ENCODE data around the gene LHX8. TPM values are rescaled to one million over a fixed set of nuclear protein-coding genes. Genes with fewer than 3 reads are reported as not detected.
"Not testable (repeated sequence)": the region's sequence is repeated elsewhere in the genome, so short reads cannot be mapped to it uniquely, and the experiment has no call there.

The LHX8 gene
- polyA plus RNA-seq, 6 donors from 2014 or later = not detected

GRCh38 chr1:75136921-75137641 lies 2.9 kb downstream of the LHX8 start:
- peaks cover 62 to 73% (median 65%) of the 10 kb centered on the region in 3 donors for H3K27me3 Mint-ChIP-seq
- peak overlapping the region in 3 of 8 donors; percentile 16 to 48 (median 26) for H3K4me3 Mint-ChIP-seq
- H3K27ac Mint-ChIP-seq = no peak overlapping the region
- no peak for DNase-seq
- no peak for ATAC-seq (ENCODE audit: low read depth in 2 of 2)
- H3K36me3 Mint-ChIP-seq = peaks cover 0 to 9% of the 10 kb centered on the region in 2 donors
- H3K9me3 Mint-ChIP-seq = peaks cover under 1 to 14% (median 4%) of the 10 kb centered on the region in 7 donors
- peaks cover 11 to 20% (median 15%) of the 10 kb centered on the region in 3 donors for H3K4me1 Mint-ChIP-seq

GRCh38 chr1:75152092-75152491 lies 17.9 kb downstream of the LHX8 start:
- Mint-ChIP-seq H3K27ac (no peak overlapping the region), H3K4me3 (no peak overlapping the region), H3K4me1 (no peaks in the 10 kb centered on the region), H3K27me3 (no peaks in the 10 kb centered on the region), H3K36me3 (no peaks in the 10 kb centered on the region), H3K9me3 (peaks cover 0 to 7% (median 3%) of the 10 kb centered on the region in 7 donors)
- no peak for ATAC-seq (ENCODE audit: low read depth in 2 of 2)
- DNase-seq = no peak

GRCh38 chr1:75159154-75159553 lies 25.0 kb downstream of the LHX8 start:
- peaks cover 0 to 8% (median 6%) of the 10 kb centered on the region in 3 donors for H3K27me3 Mint-ChIP-seq
- no peak for DNase-seq
- H3K4me1 Mint-ChIP-seq = no peaks in the 10 kb centered on the region
- H3K4me3 Mint-ChIP-seq = no peak overlapping the region
- H3K27ac Mint-ChIP-seq = no peak overlapping the region
- peaks cover 0 to 4% (median 0%) of the 10 kb centered on the region in 7 donors for H3K9me3 Mint-ChIP-seq
- H3K36me3 Mint-ChIP-seq = no peaks in the 10 kb centered on the region
- ATAC-seq (ENCODE audit: low read depth in 2 of 2) = no peak

GRCh38 chr1:75165264-75165663 lies 31.1 kb downstream of the LHX8 start:
- ATAC-seq (ENCODE audit: low read depth in 2 of 2) (no peak), DNase-seq (no peak)
- Mint-ChIP-seq H3K9me3 (peaks cover 0 to 9% (median 2%) of the 10 kb centered on the region in 7 donors), H3K27me3 (peaks cover 0 to 2% (median under 1%) of the 10 kb centered on the region in 3 donors), H3K36me3 (no peaks in the 10 kb centered on the region), H3K27ac (no peak overlapping the region), H3K4me3 (no peak overlapping the region), H3K4me1 (no peaks in the 10 kb centered on the region)

GRCh38 chr1:75166821-75167220 lies 32.6 kb downstream of the LHX8 start:
- ATAC-seq (ENCODE audit: low read depth in 2 of 2) (no peak), DNase-seq (no peak)
- no peaks in the 10 kb centered on the region for H3K4me1 Mint-ChIP-seq
- no peaks in the 10 kb centered on the region for H3K27me3 Mint-ChIP-seq
- peaks cover 0 to 9% (median 2%) of the 10 kb centered on the region in 7 donors for H3K9me3 Mint-ChIP-seq
- H3K4me3 Mint-ChIP-seq = no peak overlapping the region
- H3K27ac Mint-ChIP-seq = no peak overlapping the region
- no peaks in the 10 kb centered on the region for H3K36me3 Mint-ChIP-seq

GRCh38 chr1:75170011-75170410 lies 35.8 kb downstream of the LHX8 start:
- H3K36me3 Mint-ChIP-seq = no peaks in the 10 kb centered on the region
- H3K4me1 Mint-ChIP-seq = no peaks in the 10 kb centered on the region
- peaks cover 0 to 9% (median 3%) of the 10 kb centered on the region in 7 donors for H3K9me3 Mint-ChIP-seq
- H3K27ac Mint-ChIP-seq = no peak overlapping the region
- H3K27me3 Mint-ChIP-seq = no peaks in the 10 kb centered on the region
- DNase-seq (no peak), ATAC-seq (ENCODE audit: low read depth in 2 of 2) (no peak)
- H3K4me3 Mint-ChIP-seq = no peak overlapping the region

- DNase-seq = no peak
- H3K4me1 Mint-ChIP-seq = no peaks in the 10 kb centered on the region
- ATAC-seq (ENCODE audit: low read depth in 2 of 2) = no peak
- no peak overlapping the region for H3K4me3 Mint-ChIP-seq
- no peaks in the 10 kb centered on the region for H3K27me3 Mint-ChIP-seq
- peaks cover 0 to 14% (median 4%) of the 10 kb centered on the region in 7 donors for H3K9me3 Mint-ChIP-seq
- no peak overlapping the region for H3K27ac Mint-ChIP-seq
- H3K36me3 Mint-ChIP-seq = no peaks in the 10 kb centered on the region
Observed at GRCh38 chr1:75170981-75171380, 36.8 kb downstream of the LHX8 start.

GRCh38 chr1:75171876-75172275 lies 37.7 kb downstream of the LHX8 start:
- no peak for ATAC-seq (ENCODE audit: low read depth in 2 of 2)
- Mint-ChIP-seq H3K4me3 (no peak overlapping the region), H3K36me3 (no peaks in the 10 kb centered on the region), H3K27me3 (no peaks in the 10 kb centered on the region), H3K4me1 (no peaks in the 10 kb centered on the region), H3K9me3 (peaks cover 0 to 19% (median 11%) of the 10 kb centered on the region in 7 donors), H3K27ac (no peak overlapping the region)
- no peak for DNase-seq

- Mint-ChIP-seq H3K27ac (peak overlapping the region in 1 of 6 donors; percentile 31), H3K4me3 (no peak overlapping the region), H3K36me3 (no peaks in the 10 kb centered on the region), H3K27me3 (no peaks in the 10 kb centered on the region), H3K4me1 (no peaks in the 10 kb centered on the region), H3K9me3 (peaks cover 0 to 19% (median 14%) of the 10 kb centered on the region in 7 donors)
- DNase-seq (no peak), ATAC-seq (ENCODE audit: low read depth in 2 of 2) (no peak)
Observed at GRCh38 chr1:75172556-75172955, 38.4 kb downstream of the LHX8 start.

- Mint-ChIP-seq H3K27me3 (no peaks in the 10 kb centered on the region), H3K4me1 (no peaks in the 10 kb centered on the region), H3K9me3 (peaks cover 0 to 23% (median 18%) of the 10 kb centered on the region in 7 donors), H3K36me3 (no peaks in the 10 kb centered on the region), H3K27ac (no peak overlapping the region), H3K4me3 (no peak overlapping the region)
- DNase-seq (no peak), ATAC-seq (ENCODE audit: low read depth in 2 of 2) (no peak)
Observed at GRCh38 chr1:75174031-75174760, 40.0 kb downstream of the LHX8 start.

- H3K27me3 Mint-ChIP-seq; H3K4me1 Mint-ChIP-seq; DNase-seq; ATAC-seq (ENCODE audit: low read depth in 2 of 2); H3K36me3 Mint-ChIP-seq; H3K4me3 Mint-ChIP-seq; H3K27ac Mint-ChIP-seq: not testable (repeated sequence)
- H3K9me3 Mint-ChIP-seq = peaks cover 4 to 39% (median 18%) of the 10 kb centered on the region in 7 donors
Observed at GRCh38 chr1:75181214-75181955, 47.2 kb downstream of the LHX8 start.

GRCh38 chr1:75188892-75189291 lies 54.7 kb downstream of the LHX8 start:
- DNase-seq (no peak), ATAC-seq (ENCODE audit: low read depth in 2 of 2) (no peak)
- Mint-ChIP-seq H3K36me3 (no peaks in the 10 kb centered on the region), H3K4me1 (no peaks in the 10 kb centered on the region), H3K9me3 (peaks cover 0 to 2% (median 0%) of the 10 kb centered on the region in 7 donors), H3K27me3 (peaks cover 10 to 20% (median 11%) of the 10 kb centered on the region in 3 donors), H3K27ac (no peak overlapping the region), H3K4me3 (no peak overlapping the region)

GRCh38 chr1:75198163-75198562 lies 64.0 kb downstream of the LHX8 start:
- ATAC-seq (ENCODE audit: low read depth in 2 of 2) (no peak), DNase-seq (no peak)
- Mint-ChIP-seq H3K4me3 (no peak overlapping the region), H3K27ac (no peak overlapping the region), H3K4me1 (no peaks in the 10 kb centered on the region), H3K9me3 (peaks cover 0 to 2% (median 0%) of the 10 kb centered on the region in 7 donors), H3K27me3 (peaks cover 7 to 33% (median 16%) of the 10 kb centered on the region in 3 donors), H3K36me3 (no peaks in the 10 kb centered on the region)

Data from naive B cell (primary cell).